HCT116 (cell line): ENCODE measurements around the gene SPTB. TPM values are rescaled to one million over a fixed set of nuclear protein-coding genes. Genes with fewer than 3 reads are reported as not detected.

Experiments
- ATAC-seq: fragments of 200-7000 bp; cut with Tn5 transposase; 2 replicates; pipeline ENCODE4 v1.9.1; 2020; ENCODE audit warnings: mild to moderate bottlenecking, moderate library complexity
- BruUV-seq: library from RNA; stranded (reverse); fragments of 400-500 nt; replicated peaks from 2 replicates; lab custom pipeline; 2021; lab: Mats Ljungman, UMichigan
- CTCF ChIA-PET: fragments of 300-600 bp; sonication (Branson Sonifier 250); formaldehyde crosslinking; loops from one replicate; lab custom pipeline; 2021; ENCODE audit warnings: antibody characterized with exemption; lab: Charles Lee
- POLR2A ChIA-PET: fragments of 300-600, 350-600 bp; sonication (Branson Sonifier 250); formaldehyde crosslinking; loops from one replicate; lab custom pipeline; 2021; ENCODE audit warnings: antibody characterized with exemption; lab: Charles Lee
- RAD21 ChIA-PET, 2 experiments: fragments of 300-600 bp; sonication (Branson Sonifier 250); formaldehyde crosslinking; loops; one replicate each; lab custom pipeline; 2023; ENCODE audit warnings: low total read pairs in 2 of 2; ENCODE audit not compliant: uncharacterized antibody in 2 of 2, unreplicated experiment in 2 of 2, low non-redundant PET in 1 of 2; lab: Charles Lee
- DNase-seq: peaks from one replicate; pipeline ENCODE4 v3.0.0-alpha.2; 2010; ENCODE audit warnings: low read depth, low spot score
- H2AFZ ChIP-seq: fragments of 200-600 bp; shearing (Covaris generic), sonication (generic); 2 replicates; pipeline ENCODE4 v1.6.1; 2017; ENCODE audit warnings: low read depth, mixed run types, mixed read lengths, antibody characterized with exemption, low read length; ENCODE audit not compliant: poor library complexity, severe bottlenecking
- H3K27ac ChIP-seq: 2 replicates; pipeline ENCODE4 v1.5.1; 2012; ENCODE audit warnings: low read depth, low read length
- H3K27me3 ChIP-seq: fragments of 200-600 bp; sonication (generic); 2 replicates; pipeline ENCODE4 v1.6.1; 2016; ENCODE audit warnings: mixed run types, low read length, mixed read lengths; ENCODE audit not compliant: insufficient read depth
- H3K36me3 ChIP-seq, 2 experiments: fragments of 200-500 bp in 1 of 2; fragments of 200-600 bp in 1 of 2; sonication (Bioruptor generic) in 1 of 2; sonication (generic) in 1 of 2; 2 replicates each; pipeline versions ENCODE4 v1.5.1 to v1.6.1; 2014 to 2016; ENCODE audit warnings: low read length in 2 of 2, inconsistent platforms in 1 of 2, mixed read lengths in 1 of 2, mixed run types in 1 of 2; ENCODE audit not compliant: insufficient read depth in 2 of 2, control insufficient read depth in 1 of 2
- H3K4me1 ChIP-seq, 2 experiments: fragments of 200-600 bp in 1 of 2; sonication (generic) in 1 of 2; 2 replicates each; pipeline versions ENCODE4 v1.5.1 to v1.6.1; 2012 to 2017; ENCODE audit warnings: low read length in 2 of 2, inconsistent platforms in 1 of 2, mild to moderate bottlenecking in 1 of 2, mixed read lengths in 1 of 2, mixed run types in 1 of 2, moderate library complexity in 1 of 2; ENCODE audit not compliant: insufficient read depth in 2 of 2, control insufficient read depth in 1 of 2
- H3K4me2 ChIP-seq: fragments of 200-600 bp; sonication (generic); 2 replicates; pipeline ENCODE4 v1.6.1; 2017; ENCODE audit warnings: mixed run types, low read length, mixed read lengths
- H3K4me3 ChIP-seq, 2 experiments: fragments of 200-600 bp in 1 of 2; sonication (generic) in 1 of 2; replicated peaks in 1 of 2; 2 replicates each; pipeline ENCODE4 v1.5.1; 2011 to 2016; ENCODE audit warnings: low read length in 2 of 2, control low read depth in 1 of 2, low read depth in 1 of 2, mild to moderate bottlenecking in 1 of 2, mixed read lengths in 1 of 2, mixed run types in 1 of 2
- H3K79me2 ChIP-seq: fragments of 200-600 bp; sonication (generic); 2 replicates; pipeline ENCODE4 v1.6.1; 2017; ENCODE audit warnings: mild to moderate bottlenecking, mixed run types, low read length, moderate library complexity, mixed read lengths; ENCODE audit not compliant: insufficient read depth
- H3K9ac ChIP-seq: fragments of 200-600 bp; sonication (generic); 2 replicates; pipeline ENCODE4 v1.6.1; 2016; ENCODE audit warnings: low read length, mixed read lengths
- H3K9me2 ChIP-seq: fragments of 200-600 bp; sonication (generic), shearing (Covaris generic); 2 replicates; pipeline ENCODE4 v1.6.1; 2017; ENCODE audit warnings: mixed run types, mild to moderate bottlenecking, moderate library complexity; ENCODE audit not compliant: insufficient read depth
- H3K9me3 ChIP-seq, 2 experiments: fragments of 200-500 bp in 1 of 2; fragments of 200-600 bp in 1 of 2; sonication (Bioruptor generic) in 1 of 2; sonication (generic) in 1 of 2; 2 replicates each; pipeline ENCODE4 v1.6.1; 2014 to 2017; ENCODE audit warnings: low read length in 2 of 2, mixed read lengths in 2 of 2, inconsistent platforms in 1 of 2, low read depth in 1 of 2, mild to moderate bottlenecking in 1 of 2, mixed run types in 1 of 2, moderate library complexity in 1 of 2; ENCODE audit not compliant: control insufficient read depth in 1 of 2, insufficient read depth in 1 of 2
- H4K20me1 ChIP-seq: fragments of 200-600 bp; sonication (generic), shearing (Covaris generic); 2 replicates; pipeline ENCODE4 v1.6.1; 2017; ENCODE audit warnings: mixed run types, mild to moderate bottlenecking, moderate library complexity; ENCODE audit not compliant: insufficient read depth
- EZH2phosphoT487 ChIP-seq: fragments of 200-600 bp; IDR thresholded peaks from 2 replicates; pipeline ENCODE4 v1.6.1; 2018; ENCODE audit warnings: antibody characterized with exemption, borderline replicate concordance
- JUND ChIP-seq: IDR thresholded peaks from 2 replicates; pipeline ENCODE4 v1.6.1; 2012
- RAD21 ChIP-seq: IDR thresholded peaks from 2 replicates; pipeline ENCODE4 v1.6.1; 2012; ENCODE audit warnings: low read depth, mild to moderate bottlenecking
- SIN3A ChIP-seq: IDR thresholded peaks from 2 replicates; pipeline ENCODE4 v1.6.1; 2012; ENCODE audit warnings: low read depth
- TCF7L2 ChIP-seq: IDR thresholded peaks from 2 replicates; pipeline ENCODE4 v1.7.0; 2011; ENCODE audit warnings: borderline replicate concordance, inconsistent platforms; ENCODE audit not compliant: insufficient read depth, insufficient read length; ENCODE audit errors: extremely low read depth
- intact Hi-C: fragments of 100-400 bp; cut with micrococcal nuclease; formaldehyde crosslinking; loops from 2 replicates; pipeline ENCODE4 v1.10.0; 2022
- total RNA-seq: library from RNA; stranded (reverse); gene quantifications from one replicate; pipeline ENCODE4 v1.2.1, GENCODE V29; 2021; ENCODE audit not compliant: unreplicated experiment
- TF ChIP-seq, protein P1 (sequence below): IDR thresholded peaks from 2 replicates; pipeline ENCODE4 v1.6.1; 2012; ENCODE audit warnings: low read depth
- TF ChIP-seq, protein P2 (sequence below): IDR thresholded peaks from 2 replicates; pipeline ENCODE4 v1.6.1; 2012
- TF ChIP-seq, protein P3 (sequence below), 3 experiments: fragments of 200-600 bp in 1 of 3; sonication (generic) in 1 of 3; IDR thresholded peaks in 2 of 3; conservative IDR thresholded peaks in 1 of 3; 2 replicates each; pipeline ENCODE4 v1.5.1; 2012 to 2017; ENCODE audit warnings: low read depth in 2 of 3, low read length in 2 of 3, antibody characterized with exemption in 1 of 3, borderline replicate concordance in 1 of 3, control low read depth in 1 of 3, mild to moderate bottlenecking in 1 of 3, mixed read lengths in 1 of 3, mixed run types in 1 of 3, moderate library complexity in 1 of 3; ENCODE audit not compliant: insufficient read depth in 1 of 3

SPTB gene
- total RNA-seq, 1 experiment from 2014 or later = 4.2 TPM

DNA sequence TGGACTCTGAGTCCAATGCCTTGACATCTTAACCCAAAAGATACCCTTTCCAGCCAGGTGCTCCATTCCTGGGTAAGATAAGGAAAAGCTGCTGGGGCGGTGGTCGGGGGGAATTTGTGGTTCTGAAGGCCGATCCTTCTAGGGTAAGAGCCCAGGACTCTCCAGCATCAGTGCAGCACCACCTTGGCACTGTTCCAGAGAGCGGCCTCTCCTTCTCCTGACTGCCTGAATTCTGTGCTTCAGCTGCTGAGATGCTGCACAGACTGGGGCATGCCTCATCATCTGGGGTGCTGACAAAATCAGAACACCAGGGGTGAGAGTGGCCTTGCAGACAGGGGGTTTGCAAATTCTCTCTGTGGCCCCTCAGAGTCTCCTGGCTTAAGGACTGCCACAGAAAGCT, 87.5 kb downstream of the SPTB start:
- H3K27me3 ChIP-seq = no peaks in the 10 kb centered on the region
- no peaks in the 10 kb centered on the region for H4K20me1 ChIP-seq
- H3K4me3 ChIP-seq = no peak overlapping the region
- no peak overlapping the region for H3K9ac ChIP-seq
- no peaks in the 10 kb centered on the region for H3K79me2 ChIP-seq
- H3K9me3 ChIP-seq = no peaks in the 10 kb centered on the region
- peaks cover 2 to 11% of the 10 kb centered on the region in 2 experiments; a peak in 2 of 4 replicates for H3K4me1 ChIP-seq
- H3K27ac ChIP-seq = no peak overlapping the region
- intact Hi-C loops = no loop called here
- no TSS peak for BruUV-seq
- no peak for ATAC-seq
- no peak overlapping the region for H3K4me2 ChIP-seq
- CTCF ChIA-PET = interaction anchor here (1.3 kb wide), 1 partner anchor 8 kb away, joined by 4 read pairs; no protein-coding TSS in a partner anchor
- DNase-seq = no peak
- RAD21 ChIA-PET = no interaction called here
- TF ChIP-seq, protein P1, sequence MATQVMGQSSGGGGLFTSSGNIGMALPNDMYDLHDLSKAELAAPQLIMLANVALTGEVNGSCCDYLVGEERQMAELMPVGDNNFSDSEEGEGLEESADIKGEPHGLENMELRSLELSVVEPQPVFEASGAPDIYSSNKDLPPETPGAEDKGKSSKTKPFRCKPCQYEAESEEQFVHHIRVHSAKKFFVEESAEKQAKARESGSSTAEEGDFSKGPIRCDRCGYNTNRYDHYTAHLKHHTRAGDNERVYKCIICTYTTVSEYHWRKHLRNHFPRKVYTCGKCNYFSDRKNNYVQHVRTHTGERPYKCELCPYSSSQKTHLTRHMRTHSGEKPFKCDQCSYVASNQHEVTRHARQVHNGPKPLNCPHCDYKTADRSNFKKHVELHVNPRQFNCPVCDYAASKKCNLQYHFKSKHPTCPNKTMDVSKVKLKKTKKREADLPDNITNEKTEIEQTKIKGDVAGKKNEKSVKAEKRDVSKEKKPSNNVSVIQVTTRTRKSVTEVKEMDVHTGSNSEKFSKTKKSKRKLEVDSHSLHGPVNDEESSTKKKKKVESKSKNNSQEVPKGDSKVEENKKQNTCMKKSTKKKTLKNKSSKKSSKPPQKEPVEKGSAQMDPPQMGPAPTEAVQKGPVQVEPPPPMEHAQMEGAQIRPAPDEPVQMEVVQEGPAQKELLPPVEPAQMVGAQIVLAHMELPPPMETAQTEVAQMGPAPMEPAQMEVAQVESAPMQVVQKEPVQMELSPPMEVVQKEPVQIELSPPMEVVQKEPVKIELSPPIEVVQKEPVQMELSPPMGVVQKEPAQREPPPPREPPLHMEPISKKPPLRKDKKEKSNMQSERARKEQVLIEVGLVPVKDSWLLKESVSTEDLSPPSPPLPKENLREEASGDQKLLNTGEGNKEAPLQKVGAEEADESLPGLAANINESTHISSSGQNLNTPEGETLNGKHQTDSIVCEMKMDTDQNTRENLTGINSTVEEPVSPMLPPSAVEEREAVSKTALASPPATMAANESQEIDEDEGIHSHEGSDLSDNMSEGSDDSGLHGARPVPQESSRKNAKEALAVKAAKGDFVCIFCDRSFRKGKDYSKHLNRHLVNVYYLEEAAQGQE = no peak
- TF ChIP-seq RAD21 (no peak), EZH2phosphoT487 (no peak), SIN3A (no peak), TCF7L2 (no peak)
- H3K36me3 ChIP-seq = no peaks in the 10 kb centered on the region
- H2AFZ ChIP-seq = no peak overlapping the region
- POLR2A ChIA-PET = interaction anchor here (1.0 kb wide), 1 partner anchor 23 kb away, joined by 3 read pairs; no protein-coding TSS in a partner anchor
- H3K9me2 ChIP-seq = no peaks in the 10 kb centered on the region

DNA sequence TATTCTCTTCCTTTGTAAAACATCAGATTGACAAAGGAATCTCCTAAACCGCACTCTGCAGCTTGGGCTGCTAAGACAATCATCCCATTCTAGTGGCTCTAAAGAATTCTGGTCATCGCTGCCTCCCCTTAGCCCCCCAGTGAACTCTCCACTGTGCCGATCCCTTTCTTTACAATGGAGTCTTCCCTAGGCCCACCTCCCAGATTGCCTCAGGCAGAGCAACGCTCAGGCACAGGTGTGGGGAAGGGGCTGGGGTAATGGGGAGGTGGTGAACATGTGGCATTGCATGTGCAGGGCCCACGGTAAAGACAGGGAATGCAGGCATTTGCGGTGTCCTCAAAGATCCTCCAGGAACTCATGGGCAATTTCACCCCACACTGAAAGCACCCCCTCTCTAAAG, 89.2 kb downstream of the SPTB start:
- RAD21 ChIA-PET = no interaction called here
- Histone ChIP-seq H3K4me2 (no peak overlapping the region), H3K27ac (no peak overlapping the region), H3K4me3 (no peak overlapping the region), H3K9ac (no peak overlapping the region), H3K4me1 (peaks cover 2 to 11% of the 10 kb centered on the region in 2 experiments; a peak in 2 of 4 replicates), H3K27me3 (no peaks in the 10 kb centered on the region), H3K79me2 (no peaks in the 10 kb centered on the region), H3K36me3 (no peaks in the 10 kb centered on the region), H3K9me3 (no peaks in the 10 kb centered on the region), H3K9me2 (no peaks in the 10 kb centered on the region), H4K20me1 (no peaks in the 10 kb centered on the region), H2AFZ (no peak overlapping the region)
- TF ChIP-seq, protein P2, sequence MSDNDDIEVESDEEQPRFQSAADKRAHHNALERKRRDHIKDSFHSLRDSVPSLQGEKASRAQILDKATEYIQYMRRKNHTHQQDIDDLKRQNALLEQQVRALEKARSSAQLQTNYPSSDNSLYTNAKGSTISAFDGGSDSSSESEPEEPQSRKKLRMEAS = no peak
- TF ChIP-seq, protein P3, sequence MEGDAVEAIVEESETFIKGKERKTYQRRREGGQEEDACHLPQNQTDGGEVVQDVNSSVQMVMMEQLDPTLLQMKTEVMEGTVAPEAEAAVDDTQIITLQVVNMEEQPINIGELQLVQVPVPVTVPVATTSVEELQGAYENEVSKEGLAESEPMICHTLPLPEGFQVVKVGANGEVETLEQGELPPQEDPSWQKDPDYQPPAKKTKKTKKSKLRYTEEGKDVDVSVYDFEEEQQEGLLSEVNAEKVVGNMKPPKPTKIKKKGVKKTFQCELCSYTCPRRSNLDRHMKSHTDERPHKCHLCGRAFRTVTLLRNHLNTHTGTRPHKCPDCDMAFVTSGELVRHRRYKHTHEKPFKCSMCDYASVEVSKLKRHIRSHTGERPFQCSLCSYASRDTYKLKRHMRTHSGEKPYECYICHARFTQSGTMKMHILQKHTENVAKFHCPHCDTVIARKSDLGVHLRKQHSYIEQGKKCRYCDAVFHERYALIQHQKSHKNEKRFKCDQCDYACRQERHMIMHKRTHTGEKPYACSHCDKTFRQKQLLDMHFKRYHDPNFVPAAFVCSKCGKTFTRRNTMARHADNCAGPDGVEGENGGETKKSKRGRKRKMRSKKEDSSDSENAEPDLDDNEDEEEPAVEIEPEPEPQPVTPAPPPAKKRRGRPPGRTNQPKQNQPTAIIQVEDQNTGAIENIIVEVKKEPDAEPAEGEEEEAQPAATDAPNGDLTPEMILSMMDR (IDR thresholded peaks at IDR 0.05 in 2 of 3, conservative IDR thresholded peaks at IDR 0.05 in 1 of 3; ENCODE audit: borderline replicate concordance in 1 of 3, insufficient read depth in 1 of 3, low read depth in 2 of 3, low read length in 2 of 3) = no peak
- no peak for TF ChIP-seq JUND
- TF ChIP-seq, protein P1 = no peak
- CTCF ChIA-PET = interaction anchor here (0.6 to 1.6 kb wide), 2 partner anchors 10 to 110 kb away, joined by 4 read pairs; no protein-coding TSS in a partner anchor
- no TSS peak for BruUV-seq
- POLR2A ChIA-PET = no interaction called here
- ATAC-seq (no peak), DNase-seq (no peak)
- intact Hi-C loops = no loop called here
